ENCODE results near the gene PGAP3.

The PGAP3 gene

DNA sequence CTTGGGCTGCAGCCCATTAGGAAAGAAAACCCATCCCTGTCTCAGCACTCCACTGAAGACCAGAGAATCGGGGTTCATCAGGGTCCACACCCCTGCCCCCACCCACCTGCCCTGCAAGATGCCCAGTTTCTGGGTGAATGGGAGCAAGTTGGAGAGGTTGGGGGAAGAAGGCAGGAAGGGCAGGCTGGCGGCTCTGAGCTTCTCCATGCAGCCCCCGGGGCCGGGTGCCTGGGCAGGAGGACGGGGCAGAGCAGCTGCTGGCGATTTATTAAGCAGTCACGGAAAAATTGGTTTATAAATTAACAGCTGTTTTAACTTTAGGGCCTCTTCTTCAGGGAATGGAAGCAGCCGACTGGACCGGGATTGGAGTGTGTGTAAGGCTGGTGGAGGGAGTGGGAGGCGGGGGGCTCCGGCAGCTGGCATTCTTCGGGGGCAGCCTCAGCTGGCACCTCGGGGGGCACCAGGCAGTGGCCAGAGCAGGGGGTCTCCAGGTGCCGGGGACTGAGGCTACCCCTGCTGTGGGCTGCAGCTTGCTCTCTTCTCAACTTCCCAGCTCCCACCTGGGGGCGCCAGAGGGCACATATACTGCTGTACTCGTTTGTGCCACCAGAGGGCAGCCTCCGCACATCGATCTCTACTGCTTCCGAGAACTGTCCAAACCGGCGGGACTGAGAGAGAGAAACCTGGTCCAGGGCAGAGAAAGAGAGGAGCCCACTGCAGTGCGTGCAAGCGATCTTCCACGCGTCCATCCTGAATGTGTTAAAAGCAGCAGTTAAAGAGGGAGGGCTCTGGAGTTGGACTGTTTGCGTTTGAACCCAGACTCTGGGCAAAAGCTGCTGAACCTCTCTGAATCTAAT is 66.1 kb downstream of the PGAP3 start:
- peak; percentile 94 for DNase-seq (ENCODE audit: low spot score)
